HT-29 (cell line): ENCODE data around the gene CD99L2. TPM values are rescaled to one million over a fixed set of nuclear protein-coding genes. Genes with fewer than 3 reads are reported as not detected.
A peak's percentile ranks its signal among the peaks of the same experiment; 100 is the strongest.
"Not testable (repeated sequence)": the region's sequence is repeated elsewhere in the genome, so short reads cannot be mapped to it uniquely, and the experiment has no call there.

Experiments
- DNase-seq: peaks from one replicate; pipeline ENCODE4 v3.0.0-alpha.2; 2015; ENCODE audit warnings: low spot score
- total RNA-seq: library from RNA; depleted of rRNA; stranded (reverse); fragments of >200 nt; shearing (Covaris generic); gene quantifications from 2 replicates; pipeline ENCODE4 v1.2.3, GENCODE V29; 2014

Gene CD99L2
- total RNA-seq, 1 experiment from 2014 or later: 3.3 TPM

- peak; percentile 23 for DNase-seq
Measured at GRCh38 chrX:150897421-150898320, 797 bp downstream of the CD99L2 start.

- DNase-seq: no peak
Measured at GRCh38 chrX:150896632-150897031, 1.8 kb downstream of the CD99L2 start.

GRCh38 chrX:150893936-150894335, 4.5 kb downstream of the CD99L2 start:
- no peak for DNase-seq

- no peak for DNase-seq
Measured at GRCh38 chrX:150889131-150889530, 9.3 kb downstream of the CD99L2 start.

- DNase-seq: no peak
Measured at GRCh38 chrX:150887906-150888465, 10.5 kb downstream of the CD99L2 start.

- not testable (repeated sequence) for DNase-seq
Measured at GRCh38 chrX:150887268-150887667, 11.2 kb downstream of the CD99L2 start.

- DNase-seq: no peak
Measured at GRCh38 chrX:150886381-150886780, 12.1 kb downstream of the CD99L2 start.

- DNase-seq: no peak
Measured at GRCh38 chrX:150880808-150881165, 17.7 kb downstream of the CD99L2 start.

GRCh38 chrX:150879855-150880807, 18.3 kb downstream of the CD99L2 start:
- DNase-seq: no peak

GRCh38 chrX:150875621-150876020, 22.8 kb downstream of the CD99L2 start:
- DNase-seq: not testable (repeated sequence)

GRCh38 chrX:150874448-150874847, 24.0 kb downstream of the CD99L2 start:
- DNase-seq: no peak

GRCh38 chrX:150873616-150874015, 24.9 kb downstream of the CD99L2 start:
- no peak for DNase-seq

GRCh38 chrX:150872773-150873336, 25.6 kb downstream of the CD99L2 start:
- no peak for DNase-seq

- no peak for DNase-seq
Measured at GRCh38 chrX:150871341-150871811, 27.1 kb downstream of the CD99L2 start.

GRCh38 chrX:150870487-150871340, 27.8 kb downstream of the CD99L2 start:
- no peak for DNase-seq

GRCh38 chrX:150870029-150870428, 28.4 kb downstream of the CD99L2 start:
- no peak for DNase-seq

- DNase-seq: no peak
Measured at GRCh38 chrX:150869450-150869849, 29.0 kb downstream of the CD99L2 start.

GRCh38 chrX:150868625-150869024, 29.8 kb downstream of the CD99L2 start:
- no peak for DNase-seq

- DNase-seq: no peak
Measured at GRCh38 chrX:150864127-150864526, 34.3 kb downstream of the CD99L2 start.

- DNase-seq: no peak
Measured at GRCh38 chrX:150863191-150863590, 35.3 kb downstream of the CD99L2 start.

GRCh38 chrX:150857453-150857852, 41.0 kb downstream of the CD99L2 start:
- DNase-seq: no peak
